GM18526 (cell line): ENCODE results near the gene SNX1.

Source experiments
- POLR2A ChIP-seq: IDR thresholded peaks from 3 replicates; pipeline ENCODE4 v1.6.1; 2011; ENCODE audit not compliant: insufficient read length; ENCODE audit errors: extremely low read depth

SNX1 gene

DNA sequence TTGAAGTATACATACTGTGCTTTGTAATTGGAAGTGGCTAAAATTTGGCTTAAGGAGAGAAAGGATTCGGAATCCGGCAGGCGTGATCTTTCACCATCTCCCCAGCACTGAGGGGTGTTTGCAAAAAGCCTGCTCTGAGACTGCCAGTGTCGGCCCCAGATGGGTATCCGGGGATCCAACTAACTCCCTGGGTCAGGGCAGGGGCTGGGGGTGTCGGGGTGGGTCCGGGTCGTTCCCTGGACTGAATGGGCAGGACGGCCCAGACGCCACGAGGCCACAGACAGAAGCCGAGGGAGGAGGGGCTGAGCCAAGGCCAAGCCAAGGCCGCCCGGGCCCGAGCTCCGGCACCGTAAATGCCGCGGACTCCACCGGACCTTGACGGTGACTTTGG lies 66.7 kb downstream of the SNX1 start:
- TF ChIP-seq POLR2A = no peak

DNA sequence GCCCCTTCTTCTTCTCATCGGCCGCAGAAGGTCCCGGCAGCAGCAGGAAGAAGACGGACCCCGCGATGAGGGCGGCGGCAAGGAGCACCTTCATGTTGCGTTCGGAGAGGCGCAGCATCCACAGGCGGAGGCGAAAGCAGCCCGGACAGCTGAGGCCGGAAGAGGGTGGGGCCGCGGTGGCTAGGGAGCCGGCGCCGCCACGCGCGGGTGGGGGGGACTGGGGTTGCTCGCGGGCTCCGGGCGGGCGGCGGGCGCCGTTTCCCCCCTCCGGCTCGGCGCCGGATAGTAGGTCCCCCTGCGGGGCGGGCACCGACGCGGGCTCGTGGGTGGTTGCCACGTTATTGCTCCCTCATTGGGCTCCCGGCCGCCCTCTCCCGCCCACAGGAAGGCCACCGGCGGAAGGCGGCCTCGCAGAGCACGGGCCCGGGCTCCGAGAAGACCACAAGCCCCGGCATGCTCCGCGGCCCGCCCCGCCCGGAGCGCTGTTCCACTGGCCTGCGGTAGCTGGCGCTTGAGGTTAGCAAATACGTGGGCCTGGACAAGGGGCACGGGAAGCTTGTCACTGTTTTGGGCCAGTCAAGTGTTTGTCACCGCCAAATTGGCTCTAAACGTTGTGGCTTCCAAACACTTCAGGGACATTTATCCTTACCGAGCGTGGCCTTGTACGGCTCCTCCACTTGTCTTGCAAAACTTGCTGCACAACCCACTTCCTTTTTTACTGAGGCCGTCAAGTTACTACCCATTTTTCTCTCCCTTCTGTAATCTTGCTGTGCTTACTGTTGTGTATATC lies 67.3 kb downstream of the SNX1 start, which contains the start of gene PPIB:
Gene PPIB (minus strand): TSS at position 154 of the 790 bp plus-strand sequence. CDS start 36 bp downstream, at position 118.
- TF ChIP-seq POLR2A = peak; percentile 93

DNA sequence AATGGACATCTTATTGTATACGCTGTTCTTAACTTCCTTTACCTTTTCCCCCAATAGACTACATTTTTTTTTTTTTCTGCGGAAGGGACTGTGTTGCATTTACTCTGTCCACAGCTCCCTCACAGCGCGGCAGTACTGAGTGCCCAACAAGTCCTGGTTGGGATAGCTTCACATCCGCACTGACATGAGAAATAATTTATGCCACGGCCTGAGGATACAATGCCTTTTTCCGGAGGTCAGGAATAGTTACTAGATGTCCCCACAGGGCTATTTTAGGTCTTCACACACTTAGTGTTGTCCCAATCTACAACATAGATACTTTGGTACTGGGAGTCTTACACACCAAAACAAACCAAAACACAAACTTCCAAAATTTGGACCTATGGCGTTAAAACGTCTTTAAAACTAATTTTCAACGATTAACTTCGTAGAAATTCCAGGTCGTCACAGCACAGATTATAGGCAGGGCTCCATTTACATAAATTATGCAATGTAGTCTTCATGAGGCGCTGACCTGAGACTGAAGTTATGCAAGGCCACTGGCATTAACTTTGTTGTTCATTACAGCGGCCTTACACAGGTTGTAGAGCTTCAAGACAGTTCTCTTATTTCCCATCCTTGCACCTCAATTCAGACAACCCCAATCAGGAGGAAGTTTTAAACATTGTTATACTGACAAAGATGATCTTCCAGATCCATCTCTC lies 68.0 kb downstream of the SNX1 start:
- TF ChIP-seq POLR2A = no peak

DNA sequence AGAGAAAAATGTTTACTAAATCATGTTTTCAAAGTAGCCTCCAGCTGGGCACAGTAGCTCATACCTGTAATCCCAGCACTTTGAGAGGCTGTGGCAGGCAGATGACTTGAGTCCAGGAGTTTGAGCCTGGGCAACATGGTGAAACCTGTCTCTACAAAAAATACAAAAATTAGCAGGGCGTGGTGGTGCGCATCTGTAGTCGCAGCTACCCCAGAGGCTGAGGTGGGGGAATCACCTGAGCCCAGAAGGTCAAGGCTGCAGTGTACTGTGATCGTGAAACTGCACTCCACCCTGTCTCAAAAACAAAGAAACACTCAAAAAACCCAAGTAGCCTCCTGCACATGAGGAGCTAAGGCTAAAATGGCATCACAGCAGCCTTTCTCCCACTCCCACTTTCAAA lies 68.7 kb downstream of the SNX1 start:
- TF ChIP-seq POLR2A = no peak

DNA sequence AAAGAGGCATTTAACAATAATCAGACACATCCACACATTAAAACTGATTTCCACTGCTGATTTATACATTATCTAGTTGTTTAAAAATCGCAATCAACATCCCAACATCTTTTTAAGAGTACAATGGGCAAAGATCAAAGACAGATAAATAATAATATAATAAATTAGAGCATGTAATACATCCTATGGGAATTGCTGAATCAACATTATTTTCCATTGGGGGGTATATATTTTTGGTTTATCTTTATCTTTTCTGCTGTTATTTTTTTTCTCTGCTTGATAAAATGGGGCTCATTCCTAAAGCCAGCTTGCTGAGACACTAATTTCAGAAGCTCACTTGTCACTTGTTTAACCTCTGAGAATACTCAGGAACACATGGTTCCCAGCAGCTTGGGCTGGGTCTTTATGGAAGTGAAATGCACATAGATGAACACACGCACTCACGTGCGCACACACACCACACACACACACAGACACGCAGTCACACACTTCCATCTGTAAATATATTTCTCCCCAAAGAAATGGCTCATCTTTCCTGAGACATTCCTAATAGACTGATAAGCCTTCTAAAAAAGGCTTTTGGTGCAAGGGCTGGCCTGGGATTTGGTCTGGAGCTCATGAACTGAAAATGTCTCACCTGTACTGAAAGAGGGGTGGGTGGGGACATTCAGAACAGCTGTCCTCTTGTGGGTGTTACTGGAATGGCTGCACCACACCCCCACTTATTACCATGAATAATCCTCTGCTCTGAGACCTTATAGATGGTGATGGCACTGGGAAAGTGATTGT lies 70.5 kb downstream of the SNX1 start:
- no peak for TF ChIP-seq POLR2A

GRCh38 chr15:64180235-64180824 lies 84.5 kb downstream of the SNX1 start:
- no peak for TF ChIP-seq POLR2A

- TF ChIP-seq POLR2A = no peak
These were observed 87.1 kb downstream of the SNX1 start for GRCh38 chr15:64182859-64183370.

GRCh38 chr15:64185146-64185911 lies 89.5 kb downstream of the SNX1 start:
- TF ChIP-seq POLR2A = no peak

- no peak for TF ChIP-seq POLR2A
These were observed 91.8 kb downstream of the SNX1 start for GRCh38 chr15:64187396-64188191.
